Hematopoietic multipotent progenitor cell treated with erythropoietin and hydrocortisone succinate and interleukin-3 and kit ligand, for 15 days (in vitro differentiated cells): ENCODE data around the gene MSN.
"Not testable (repeated sequence)": the region's sequence is repeated elsewhere in the genome, so short reads cannot be mapped to it uniquely, and the experiment has no call there.

Experiments used
- DNase-seq: peaks from one replicate; pipeline ENCODE4 v3.0.0-alpha.2; 2015; ENCODE audit warnings: low spot score

MSN gene

DNA sequence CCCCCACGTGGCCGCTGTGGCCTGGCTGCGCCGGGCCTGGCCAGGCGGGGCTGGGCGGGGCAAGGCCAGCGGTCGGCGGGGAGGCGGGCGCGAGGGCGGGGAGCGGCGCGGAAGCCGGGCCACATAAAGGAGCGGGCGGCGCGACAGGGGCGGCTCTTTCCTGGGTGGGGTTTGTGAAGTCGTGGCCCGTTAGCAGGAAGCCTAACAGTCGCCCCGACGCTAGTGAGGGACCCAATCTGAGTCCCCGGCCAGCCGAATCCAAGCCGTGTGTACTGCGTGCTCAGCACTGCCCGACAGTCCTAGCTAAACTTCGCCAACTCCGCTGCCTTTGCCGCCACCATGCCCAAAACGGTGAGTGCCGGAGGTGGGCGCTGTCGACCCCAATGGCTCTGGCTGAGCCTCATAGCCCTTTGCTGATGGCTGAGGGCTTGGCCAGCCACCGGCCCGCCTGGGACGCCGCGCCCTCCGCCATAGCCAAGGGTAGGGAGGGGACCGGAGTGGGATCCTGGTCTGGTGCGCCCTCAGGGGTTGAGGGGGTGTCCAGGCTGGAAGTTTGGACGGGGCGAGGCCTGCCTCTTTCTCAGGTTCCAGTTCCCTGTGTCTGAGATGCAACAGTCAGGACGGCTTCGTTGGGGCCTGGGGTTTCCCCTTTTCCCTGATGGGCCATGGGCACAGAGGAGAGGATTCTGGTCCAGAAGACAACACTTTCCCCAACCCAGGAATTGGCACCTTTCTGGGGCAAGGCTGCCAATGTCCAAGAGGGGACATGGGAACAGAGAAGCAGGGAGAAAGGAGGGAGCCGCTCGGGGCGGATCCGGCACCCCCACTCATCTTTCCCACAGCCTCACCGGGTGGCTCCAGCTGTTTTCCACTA, at the start of gene MSN:
Gene MSN (plus strand): TSS at position 152 of the 874 bp plus-strand sequence. CDS start 188 bp downstream, at position 340.
- DNase-seq = peak; percentile 32

GRCh38 chrX:65620096-65620705, 47.3 kb upstream of the MSN start:
- DNase-seq = not testable (repeated sequence)

GRCh38 chrX:65630771-65631170, 36.7 kb upstream of the MSN start:
- DNase-seq = no peak

DNA sequence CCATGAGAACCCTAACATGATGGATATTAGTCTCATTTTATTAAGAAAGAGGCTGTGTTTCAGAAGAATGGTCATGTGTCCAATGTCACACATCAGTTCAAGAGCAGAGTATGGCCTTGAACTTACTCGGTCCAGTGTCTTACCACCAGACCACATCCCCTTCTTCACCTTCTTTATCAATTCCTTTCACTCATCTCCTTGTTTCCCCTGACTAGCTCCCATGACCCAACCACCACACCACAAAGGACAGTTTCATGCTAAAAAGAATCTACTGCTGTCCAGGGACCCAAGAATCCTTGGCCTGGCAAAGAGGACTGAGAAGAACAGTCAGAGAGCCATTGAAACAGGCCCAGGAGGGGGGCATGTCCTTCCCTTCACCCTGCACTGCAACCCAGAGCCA, 33.6 kb upstream of the MSN start:
- DNase-seq = no peak

DNA sequence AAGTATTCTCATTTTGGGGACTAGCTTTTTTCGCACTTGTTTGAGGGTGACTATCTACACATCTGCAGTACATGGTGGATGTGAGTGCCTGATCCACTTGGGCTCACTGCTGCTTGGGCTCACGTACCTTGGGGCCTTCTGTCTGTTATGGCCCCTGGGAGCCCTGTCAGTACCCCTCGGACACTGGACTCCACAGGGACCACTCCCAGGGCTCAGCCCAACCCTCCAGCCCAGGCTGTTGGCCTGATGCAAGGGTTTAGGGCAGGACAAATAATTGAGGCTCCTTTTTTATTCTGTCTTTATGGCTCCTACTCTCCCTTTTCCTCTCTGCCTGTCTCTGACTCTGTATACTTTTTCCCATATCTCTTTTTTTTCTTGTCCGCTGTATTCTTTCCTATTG, 32.7 kb upstream of the MSN start:
- DNase-seq = no peak

GRCh38 chrX:65635378-65635777, 32.1 kb upstream of the MSN start:
- DNase-seq = no peak

DNA sequence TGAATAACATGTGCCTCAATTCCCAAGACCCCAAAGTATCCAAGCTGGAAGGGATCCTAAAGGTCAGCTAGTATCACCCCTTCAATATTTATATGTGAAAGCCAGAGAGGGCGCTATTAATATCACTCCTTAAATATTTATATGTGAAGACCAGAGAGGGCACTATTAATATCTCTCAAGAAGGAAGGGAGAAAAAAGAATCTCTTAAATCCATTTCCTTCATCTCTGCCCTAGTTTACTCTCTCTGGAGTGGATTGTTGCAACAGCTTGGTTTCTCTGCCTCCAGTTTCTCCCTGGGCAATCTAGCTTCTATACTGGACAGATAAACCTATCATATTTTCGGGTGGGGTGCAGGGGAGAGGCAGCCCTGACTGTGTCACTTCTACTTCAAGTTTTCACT, 31.6 kb upstream of the MSN start:
- DNase-seq = no peak

GRCh38 chrX:65636261-65636660, 31.2 kb upstream of the MSN start:
- not testable (repeated sequence) for DNase-seq

GRCh38 chrX:65637335-65637734, 30.1 kb upstream of the MSN start:
- DNase-seq = no peak

- DNase-seq = no peak
Measured at GRCh38 chrX:65642914-65643491, 24.5 kb upstream of the MSN start.

GRCh38 chrX:65643531-65644052, 23.9 kb upstream of the MSN start:
- DNase-seq = no peak

DNA sequence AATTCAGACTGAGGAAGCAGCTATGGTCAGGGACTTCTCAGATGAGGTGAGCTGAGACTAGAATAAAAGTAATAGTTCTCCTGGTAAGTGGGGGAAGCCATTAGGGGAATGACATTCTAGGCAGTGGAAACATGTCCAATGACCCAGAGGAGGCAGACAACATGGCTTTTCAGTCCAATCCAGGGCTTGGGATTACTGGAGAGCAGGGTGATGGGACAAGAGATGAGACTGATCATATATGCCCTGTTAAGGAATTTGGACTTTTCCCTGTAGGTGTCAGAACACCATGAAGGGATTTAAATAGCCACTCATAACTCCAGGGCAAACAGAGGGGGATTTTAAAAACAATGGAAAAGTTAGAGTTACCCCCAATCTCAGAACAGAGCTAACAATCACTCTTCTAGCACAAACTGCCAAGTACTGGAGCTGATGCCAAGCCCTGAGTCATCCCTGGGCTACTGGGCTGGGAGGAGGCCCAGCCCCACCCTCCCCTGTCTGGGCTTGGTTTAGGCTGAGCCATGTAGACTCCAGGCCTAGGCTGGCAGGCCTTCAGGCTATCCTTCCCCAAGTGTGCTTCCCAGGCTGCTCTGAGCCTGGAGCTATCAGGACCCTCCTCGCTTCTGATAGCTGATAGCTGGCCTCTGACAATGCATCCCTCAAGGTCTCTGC, 22.7 kb upstream of the MSN start:
- DNase-seq = peak; percentile 50

DNA sequence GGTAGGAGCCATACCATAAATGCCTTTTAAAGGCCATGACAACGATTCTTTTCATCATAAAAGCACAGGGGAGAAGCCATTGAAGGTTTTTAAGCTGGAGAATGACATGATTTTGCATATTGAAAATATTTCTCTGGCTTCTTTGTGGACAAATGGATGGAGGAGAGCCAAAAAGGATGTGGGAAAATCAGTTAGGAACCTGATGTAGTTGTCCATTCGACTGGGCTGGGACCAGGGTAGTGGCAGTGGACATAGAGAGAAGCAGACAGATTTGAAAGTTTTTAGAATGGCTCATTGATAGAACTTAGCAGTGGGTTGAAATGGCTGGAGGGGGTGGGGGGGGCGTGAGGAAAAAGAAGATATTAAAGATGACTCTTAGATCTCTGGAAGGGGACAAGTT, 19.7 kb upstream of the MSN start:
- DNase-seq = no peak

DNA sequence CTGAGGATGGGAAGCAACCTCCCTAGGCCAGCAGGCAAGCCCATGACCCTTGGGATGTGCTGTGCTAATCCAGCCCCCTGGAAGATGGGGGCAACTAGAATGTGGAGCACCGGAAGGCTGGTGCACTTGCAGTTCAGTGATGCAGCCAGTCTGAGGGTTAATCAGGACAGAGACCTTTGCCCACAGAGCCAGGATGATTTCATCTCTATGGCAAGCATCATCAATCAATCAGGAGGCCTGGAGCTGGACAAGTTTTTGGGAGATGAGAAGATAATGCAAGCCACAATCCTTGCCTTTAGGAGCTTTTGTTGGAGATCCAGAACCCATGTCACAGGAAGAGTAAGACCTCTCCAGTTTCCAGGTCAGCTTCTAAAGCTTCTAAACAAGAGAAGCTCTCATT, 15.4 kb upstream of the MSN start:
- no peak for DNase-seq

DNA sequence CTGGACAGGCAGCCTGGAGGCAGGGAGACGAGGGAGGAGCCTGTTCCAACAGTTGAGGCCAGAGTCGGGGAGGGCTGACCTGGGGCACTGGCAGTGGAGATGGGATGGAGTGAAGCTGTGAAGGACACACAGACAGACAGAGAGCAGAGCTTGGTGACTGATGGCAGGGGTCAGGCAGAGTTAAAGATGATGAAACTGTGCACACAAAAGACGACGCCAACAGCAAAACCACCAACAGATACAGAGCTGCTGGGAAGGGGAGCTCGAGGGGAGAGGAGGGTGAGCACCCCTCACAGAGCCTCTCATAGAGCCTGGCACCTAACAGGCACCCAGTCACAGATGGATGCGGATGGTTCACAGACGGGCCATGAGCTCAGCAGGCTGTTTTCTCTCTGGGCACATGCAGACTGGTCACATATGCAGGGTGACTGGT, 10.4 kb upstream of the MSN start:
- DNase-seq = not testable (repeated sequence)

DNA sequence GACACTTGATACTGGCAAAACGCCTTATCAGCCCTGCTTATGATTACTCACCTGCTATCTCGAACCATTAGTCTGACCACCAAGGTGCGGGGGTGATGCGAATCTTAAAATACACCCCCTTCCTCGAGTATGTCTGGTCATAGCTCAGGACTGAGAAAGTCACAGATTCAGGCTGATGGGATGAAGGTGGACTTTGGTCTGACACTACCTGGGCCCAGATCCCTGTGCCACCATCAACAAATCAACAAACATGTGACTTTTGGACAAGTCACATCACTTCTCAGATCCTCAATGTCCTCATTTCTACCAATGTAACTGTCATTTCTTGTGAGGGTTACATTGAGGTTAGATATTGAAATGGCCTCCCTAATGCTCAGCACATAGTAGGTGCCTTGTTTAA, 9.8 kb upstream of the MSN start:
- no peak for DNase-seq

DNA sequence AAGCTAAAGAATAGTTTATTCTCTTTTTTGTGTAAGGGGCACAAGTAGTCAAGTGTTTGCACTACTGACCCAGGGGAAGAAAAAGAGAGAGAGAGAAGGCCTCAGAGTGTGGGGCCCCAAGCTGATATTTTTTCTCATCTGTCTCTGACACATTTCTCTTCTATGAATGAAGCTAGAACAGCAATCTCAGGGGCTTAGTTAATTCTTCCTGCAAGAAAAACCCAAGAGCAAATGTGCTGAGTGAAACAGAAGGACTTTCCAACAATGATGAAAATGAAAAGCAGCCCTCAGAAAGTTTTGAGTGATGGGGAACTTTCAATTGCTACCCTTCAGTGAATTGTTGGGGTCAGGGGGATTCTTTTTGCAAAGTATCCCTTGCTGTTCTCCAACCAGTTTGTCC, 9.2 kb upstream of the MSN start:
- DNase-seq = no peak

GRCh38 chrX:65667157-65667502, 324 bp upstream of the MSN start:
- DNase-seq = no peak

- DNase-seq = peak; percentile 32
Measured at GRCh38 chrX:65668377-65669310, 1.2 kb downstream of the MSN start.

- no peak for DNase-seq
Measured at GRCh38 chrX:65671286-65671685, 3.8 kb downstream of the MSN start.

- no peak for DNase-seq
Measured at GRCh38 chrX:65671966-65672365, 4.5 kb downstream of the MSN start.

GRCh38 chrX:65673857-65674203, 6.4 kb downstream of the MSN start:
- no peak for DNase-seq
